HepG2 (cell line): ENCODE data around the gene CBLC. TPM values are rescaled to one million over a fixed set of nuclear protein-coding genes. Genes with fewer than 3 reads are reported as not detected.
A peak's percentile ranks its signal among the peaks of the same experiment; 100 is the strongest.

Experiments
- ATAC-seq: fragments of 200-7000 bp; cut with Tn5 transposase; 3 replicates; pipeline ENCODE4 v1.9.1; 2020; ENCODE audit warnings: mild to moderate bottlenecking, moderate library complexity
- BruUV-seq: library from RNA; stranded (reverse); fragments of 400-500 nt; replicated peaks from 2 replicates; lab custom pipeline; 2021; lab: Mats Ljungman, UMichigan
- CTCF ChIA-PET: fragments of 300-600 bp; formaldehyde crosslinking; extraction: SDS; loops from one replicate; lab custom pipeline; 2021; ENCODE audit warnings: low total read pairs, inconsistent platforms, low intra/inter-chr PET ratio; lab: Yijun Ruan, JAX
- POLR2A ChIA-PET: fragments of 350-600 bp; sonication (Branson Sonifier 250); formaldehyde crosslinking; loops from one replicate; lab custom pipeline; 2020; ENCODE audit warnings: antibody characterized with exemption, inconsistent platforms; lab: Yijun Ruan, JAX
- DNase-seq: peaks from one replicate; pipeline ENCODE4 v3.0.0-alpha.2; 2015; ENCODE audit warnings: low spot score
- FAIRE-seq: peaks from 3 replicates; lab custom pipeline; 2011; peaks lifted over from hg19 to GRCh38; lab: Jason Lieb, UNC
- H2AFZ ChIP-seq: one replicate; pipeline ENCODE4 v1.6.1; 2011; ENCODE audit warnings: low read length, inconsistent platforms
- H3K27ac ChIP-seq: fragments of 300-600 bp; 3 replicates; pipeline ENCODE4 v1.8.0; 2011; ENCODE audit warnings: mixed run types, mild to moderate bottlenecking, mixed read lengths, low read length, inconsistent platforms; ENCODE audit not compliant: insufficient read depth; ENCODE audit errors: extremely low read length
- H3K27me3 ChIP-seq, 2 experiments: fragments of 200-600 bp in 1 of 2; 2 replicates in 1 of 2; 3 replicates in 1 of 2; pipeline versions ENCODE4 v1.6.0 to v1.8.0; 2011; ENCODE audit warnings: low read length in 2 of 2, mild to moderate bottlenecking in 2 of 2, moderate library complexity in 2 of 2, inconsistent platforms in 1 of 2; ENCODE audit not compliant: insufficient read depth in 2 of 2, control insufficient read depth in 1 of 2
- H3K36me3 ChIP-seq, 2 experiments: fragments of 200-600 bp in 1 of 2; replicated peaks in 1 of 2; 2 replicates in 1 of 2; 3 replicates in 1 of 2; pipeline versions ENCODE4 v1.5.1 to v1.8.0; 2011; ENCODE audit warnings: low read length in 2 of 2, inconsistent platforms in 1 of 2; ENCODE audit not compliant: insufficient read depth in 2 of 2, control insufficient read depth in 1 of 2
- H3K4me1 ChIP-seq: 2 replicates; pipeline ENCODE4 v1.5.1; 2012; ENCODE audit warnings: low read length, inconsistent platforms; ENCODE audit not compliant: insufficient read depth
- H3K4me2 ChIP-seq: 2 replicates; pipeline ENCODE4 v1.6.0; 2011; ENCODE audit warnings: low read depth, low read length, inconsistent platforms
- H3K4me3 ChIP-seq, 3 experiments: fragments of 200-600 bp in 1 of 3; sonication (generic), shearing (Covaris generic) in 1 of 3; replicated peaks in 1 of 3; 2 replicates each; pipeline ENCODE4 v1.5.1; 2011 to 2016; ENCODE audit warnings: low read length in 3 of 3, inconsistent platforms in 2 of 3, low read depth in 2 of 3, mild to moderate bottlenecking in 2 of 3, control low read depth in 1 of 3, mixed read lengths in 1 of 3; ENCODE audit not compliant: insufficient read depth in 1 of 3
- H3K79me2 ChIP-seq: one replicate; pipeline ENCODE4 v1.6.1; 2011; ENCODE audit warnings: low read length, inconsistent platforms; ENCODE audit not compliant: insufficient read depth
- H3K9ac ChIP-seq: 2 replicates; pipeline ENCODE4 v1.6.0; 2011; ENCODE audit warnings: mild to moderate bottlenecking, low read depth, low read length, inconsistent platforms; ENCODE audit not compliant: insufficient read depth
- H3K9me3 ChIP-seq: 2 replicates; pipeline ENCODE4 v1.5.1; 2012; ENCODE audit warnings: mild to moderate bottlenecking, low read length
- H4K20me1 ChIP-seq: 2 replicates; pipeline ENCODE4 v1.6.0; 2011; ENCODE audit warnings: inconsistent platforms, mild to moderate bottlenecking, low read length, moderate library complexity; ENCODE audit not compliant: insufficient read depth
- ASH2L ChIP-seq: fragments of 300-600, 200-600 bp; sonication (generic); IDR thresholded peaks from 2 replicates; pipeline ENCODE4 v1.7.0; 2017; ENCODE audit warnings: low read depth, mild to moderate bottlenecking, moderate library complexity, mixed read lengths, low read length; ENCODE audit not compliant: insufficient read length
- BCL6 ChIP-seq: IDR thresholded peaks from 2 replicates; pipeline ENCODE4 v1.6.1; 2016; ENCODE audit warnings: missing genetic modification reagents, missing compliant biosample characterization
- CBX2 ChIP-seq, 2 experiments: fragments of 200-600 bp in 1 of 2; sonication (generic); formaldehyde crosslinking in 1 of 2; IDR thresholded peaks; 2 replicates each; pipeline versions ENCODE4 v1.7.0 to v1.8.1; 2018 to 2022; ENCODE audit warnings: low read depth in 2 of 2, low read length in 1 of 2, mild to moderate bottlenecking in 1 of 2, missing genetic modification reagents in 1 of 2
- CREM ChIP-seq, 2 experiments: sonication (generic) in 1 of 2; formaldehyde crosslinking in 1 of 2; IDR thresholded peaks; 2 replicates each; pipeline versions ENCODE4 v1.4.0 to v1.6.1; 2016 to 2020; ENCODE audit warnings: antibody characterized with exemption in 1 of 2, mild to moderate bottlenecking in 1 of 2, missing genetic modification reagents in 1 of 2
- FOXM1 ChIP-seq: sonication (generic); formaldehyde crosslinking; IDR thresholded peaks from 2 replicates; pipeline ENCODE4 v1.5.0; 2020; ENCODE audit warnings: missing genetic modification reagents
- GMEB2 ChIP-seq: IDR thresholded peaks from 2 replicates; pipeline ENCODE4 v1.6.1; 2016; ENCODE audit warnings: missing biosample characterization, missing genetic modification reagents, low read depth
- NFKBIZ ChIP-seq: IDR thresholded peaks from 2 replicates; pipeline ENCODE4 v1.6.1; 2018; ENCODE audit warnings: missing genetic modification reagents, missing compliant biosample characterization
- RARA ChIP-seq: IDR thresholded peaks from 2 replicates; pipeline ENCODE4 v1.6.1; 2016; ENCODE audit warnings: missing genetic modification reagents, missing compliant biosample characterization
- RXRA ChIP-seq: sonication (generic); formaldehyde crosslinking; IDR thresholded peaks from 2 replicates; pipeline ENCODE4 v1.5.1; 2020; ENCODE audit warnings: missing genetic modification reagents
- SAFB2 ChIP-seq: sonication (generic); formaldehyde crosslinking; IDR thresholded peaks from 2 replicates; pipeline ENCODE4 v1.5.1; 2020; ENCODE audit warnings: missing genetic modification reagents, low read depth, mild to moderate bottlenecking, borderline replicate concordance
- TAF15 ChIP-seq: fragments of 200-400 bp; formaldehyde crosslinking; IDR thresholded peaks from one replicate; pipeline ENCODE4 v1.6.1; 2018; ENCODE audit warnings: mild to moderate bottlenecking, low read depth, low read length; ENCODE audit not compliant: poor library complexity, severe bottlenecking
- TBX2 ChIP-seq: sonication (generic); formaldehyde crosslinking; IDR thresholded peaks from 2 replicates; pipeline ENCODE4 v1.5.0; 2020; ENCODE audit warnings: missing genetic modification reagents, mild to moderate bottlenecking, borderline replicate concordance
- ZNF121 ChIP-seq: sonication (generic); formaldehyde crosslinking; IDR thresholded peaks from 2 replicates; pipeline ENCODE4 v1.5.0; 2020; ENCODE audit warnings: mild to moderate bottlenecking, missing genetic modification reagents
- ZNF260 ChIP-seq: sonication (generic); formaldehyde crosslinking; IDR thresholded peaks from 2 replicates; pipeline ENCODE4 v1.4.0; 2020; ENCODE audit warnings: missing genetic modification reagents, low read depth, mild to moderate bottlenecking, borderline replicate concordance
- ZZZ3 ChIP-seq: sonication (generic); formaldehyde crosslinking; IDR thresholded peaks from 2 replicates; pipeline ENCODE4 v1.4.0; 2020; ENCODE audit warnings: missing genetic modification reagents, mild to moderate bottlenecking, borderline replicate concordance
- WGBS: methylation state at CpG from one replicate; pipeline ENCODE4 v1.1.6; 2017; ENCODE audit warnings: low lambda C conversion rate; 5-methylcytosine and 5-hydroxymethylcytosine counted together
- in situ Hi-C: cut with HindIII; loops from 2 replicates; pipeline ENCODE4 v1.10.0; 2017; ENCODE audit warnings: low pct_unique_long_range_greater_than_20kb; ENCODE audit not compliant: extremely low pct_ligation_motif_present
- intact Hi-C: fragments of 100-400 bp; cut with micrococcal nuclease; formaldehyde crosslinking; loops from one replicate; pipeline ENCODE4 v1.10.0; 2022; ENCODE audit not compliant: unreplicated experiment
- polyA plus RNA-seq, 8 experiments: library from polyadenylated mRNA; depleted of rRNA in 3 of 8; stranded (reverse) in 7 of 8; unstranded in 1 of 8; fragments of >200 nt; fragmentation: Illumina TruSeq in 4 of 8; extraction: Trizol in 4 of 8; gene quantifications; 2 replicates each; pipeline versions ENCODE4 v1.2.1 to v1.2.3, GENCODE V29; 2011 to 2016; ENCODE audit warnings: low read depth in 4 of 8, missing spikeins in 1 of 8, mixed read lengths in 1 of 8; ENCODE audit not compliant: insufficient read depth in 1 of 8
- total RNA-seq, 5 experiments: library from RNA; depleted of rRNA; stranded (reverse); fragments of >200 nt; fragmentation: Illumina TruSeq; extraction: Trizol; gene quantifications; 2 replicates each; pipeline ENCODE4 v1.2.3, GENCODE V29; 2016; ENCODE audit warnings: low read depth in 1 of 5

The CBLC gene
- total and polyA plus RNA-seq, 2 of the 13 experiments (the other 11 are each of a cell fraction or from before 2014, with no cell fraction given): 1.8 to 2.6 TPM

- Histone ChIP-seq H3K36me3 (no peaks in the 10 kb centered on the region), H3K79me2 (no peaks in the 10 kb centered on the region), H3K4me3 (no peak overlapping the region), H2AFZ (no peak overlapping the region), H3K9ac (no peak overlapping the region), H3K4me2 (no peak overlapping the region), H3K27me3 (no peaks in the 10 kb centered on the region), H3K9me3 (no peaks in the 10 kb centered on the region), H3K4me1 (peaks cover 52% of the 10 kb centered on the region), H3K27ac (peak overlapping the region; percentile 26), H4K20me1 (no peaks in the 10 kb centered on the region)
- ATAC-seq (no peak), DNase-seq (no peak), FAIRE-seq (no peak)
- POLR2A ChIA-PET: interaction anchor here (0.9 kb wide), 1 partner anchor 15 kb away, joined by 3 read pairs; no protein-coding TSS in a partner anchor
- no TSS peak for BruUV-seq
- intact Hi-C loops (no loop called here), in situ Hi-C loops (loop anchor here (10.0 kb wide), 1 partner anchor 53 kb away; the partner anchor contains the start of gene NECTIN2)
- CTCF ChIA-PET: no interaction called here
- WGBS: 92% methylated on average over 8 of the region's 9 CpGs
- TF ChIP-seq RXRA (CRISPR knock-in tag): no peak
- no peak for TF ChIP-seq ZZZ3 (CRISPR knock-in tag)
- TF ChIP-seq NFKBIZ (CRISPR knock-in tag): no peak
- TF ChIP-seq ZNF121 (CRISPR knock-in tag): no peak
- no peak for TF ChIP-seq RARA
- TF ChIP-seq ZNF260: no peak
- no peak for TF ChIP-seq TAF15
- TF ChIP-seq BCL6 (CRISPR knock-in tag): no peak
- TF ChIP-seq TBX2 (CRISPR knock-in tag): no peak
- TF ChIP-seq CREM (IDR thresholded peaks at IDR 0.05): no peak
- no peak for TF ChIP-seq CREM (CRISPR knock-in tag; IDR thresholded peaks at IDR 0.05)
- no peak for TF ChIP-seq GMEB2 (CRISPR knock-in tag)
- no peak for TF ChIP-seq SAFB2
- TF ChIP-seq FOXM1: no peak
- no peak for TF ChIP-seq CBX2 (IDR thresholded peaks at IDR 0.05; ENCODE audit: low read depth, low read length)
- no peak for TF ChIP-seq CBX2 (CRISPR knock-in tag; IDR thresholded peaks at IDR 0.05; ENCODE audit: low read depth)
- TF ChIP-seq ASH2L: no peak
Measured at GRCh38 chr19:44792281-44792680, 14.6 kb downstream of the CBLC start.
